ENCODE results near the gene PDXP. TPM values are rescaled to one million over a fixed set of nuclear protein-coding genes. Genes with fewer than 3 reads are reported as not detected.

The PDXP gene
- total RNA-seq, 1 experiment from 2014 or later, result 10.5 TPM

DNA sequence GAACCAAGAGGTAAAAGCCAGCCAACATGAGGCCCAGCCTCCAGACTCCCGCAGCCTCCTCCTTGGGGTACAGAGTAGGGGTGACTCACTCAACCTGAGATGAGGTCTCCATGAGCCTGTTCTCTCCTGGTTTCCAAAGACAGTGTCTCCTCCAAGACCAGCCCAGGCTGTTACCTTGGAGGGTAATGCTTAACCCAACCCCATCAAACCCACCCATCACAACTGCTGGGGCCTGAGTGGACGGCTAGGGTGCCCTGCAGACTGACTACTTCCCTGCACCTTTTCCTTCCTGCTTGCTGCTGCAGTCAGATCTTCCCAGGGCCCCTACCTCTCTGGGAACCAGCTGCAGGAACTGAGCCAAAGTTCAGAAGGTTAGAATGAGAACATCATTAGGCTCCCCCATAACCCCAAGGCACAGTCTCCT is 22.5 kb downstream of the PDXP start:
- intact Hi-C loops (cut with micrococcal nuclease), result loop anchor here (1.0 to 2.0 kb wide), 3 partner anchors 38 to 112 kb away; no protein-coding TSS in a partner anchor
- H3K36me3 Mint-ChIP-seq (ENCODE audit: insufficient read depth, unreplicated experiment), result peaks cover 31% of the 10 kb centered on the region
- TF ChIP-seq, protein P1, sequence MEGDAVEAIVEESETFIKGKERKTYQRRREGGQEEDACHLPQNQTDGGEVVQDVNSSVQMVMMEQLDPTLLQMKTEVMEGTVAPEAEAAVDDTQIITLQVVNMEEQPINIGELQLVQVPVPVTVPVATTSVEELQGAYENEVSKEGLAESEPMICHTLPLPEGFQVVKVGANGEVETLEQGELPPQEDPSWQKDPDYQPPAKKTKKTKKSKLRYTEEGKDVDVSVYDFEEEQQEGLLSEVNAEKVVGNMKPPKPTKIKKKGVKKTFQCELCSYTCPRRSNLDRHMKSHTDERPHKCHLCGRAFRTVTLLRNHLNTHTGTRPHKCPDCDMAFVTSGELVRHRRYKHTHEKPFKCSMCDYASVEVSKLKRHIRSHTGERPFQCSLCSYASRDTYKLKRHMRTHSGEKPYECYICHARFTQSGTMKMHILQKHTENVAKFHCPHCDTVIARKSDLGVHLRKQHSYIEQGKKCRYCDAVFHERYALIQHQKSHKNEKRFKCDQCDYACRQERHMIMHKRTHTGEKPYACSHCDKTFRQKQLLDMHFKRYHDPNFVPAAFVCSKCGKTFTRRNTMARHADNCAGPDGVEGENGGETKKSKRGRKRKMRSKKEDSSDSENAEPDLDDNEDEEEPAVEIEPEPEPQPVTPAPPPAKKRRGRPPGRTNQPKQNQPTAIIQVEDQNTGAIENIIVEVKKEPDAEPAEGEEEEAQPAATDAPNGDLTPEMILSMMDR (IDR thresholded peaks at IDR 0.05; ENCODE audit: unreplicated experiment), result no peak
- CTCF ChIA-PET, result interaction anchor here (0.6 to 9.1 kb wide), 14 partner anchors 9 to 95 kb away, joined by 3 to 113 read pairs (median 3); partner anchors contain the start of gene PDXP
- POLR2A ChIA-PET, result interaction anchor here (0.6 to 1.6 kb wide), 5 partner anchors 15 to 95 kb away, joined by 3 to 14 read pairs (median 4); partner anchors contain the start of gene PDXP
- DNase-seq (ENCODE audit: unreplicated experiment), result peak; percentile 36
- H3K9me3 Mint-ChIP-seq (ENCODE audit: unreplicated experiment), result no peaks in the 10 kb centered on the region
- no TSS peak for BruUV-seq (replicated peaks)
- H3K27ac Mint-ChIP-seq (ENCODE audit: low read depth, unreplicated experiment), result no peak overlapping the region
- no peak overlapping the region for H3K4me3 Mint-ChIP-seq (ENCODE audit: unreplicated experiment)
- no peaks in the 10 kb centered on the region for H3K27me3 Mint-ChIP-seq (ENCODE audit: insufficient read depth, unreplicated experiment)
- peaks cover 25% of the 10 kb centered on the region for H3K4me1 Mint-ChIP-seq (ENCODE audit: insufficient read depth, unreplicated experiment)

DNA sequence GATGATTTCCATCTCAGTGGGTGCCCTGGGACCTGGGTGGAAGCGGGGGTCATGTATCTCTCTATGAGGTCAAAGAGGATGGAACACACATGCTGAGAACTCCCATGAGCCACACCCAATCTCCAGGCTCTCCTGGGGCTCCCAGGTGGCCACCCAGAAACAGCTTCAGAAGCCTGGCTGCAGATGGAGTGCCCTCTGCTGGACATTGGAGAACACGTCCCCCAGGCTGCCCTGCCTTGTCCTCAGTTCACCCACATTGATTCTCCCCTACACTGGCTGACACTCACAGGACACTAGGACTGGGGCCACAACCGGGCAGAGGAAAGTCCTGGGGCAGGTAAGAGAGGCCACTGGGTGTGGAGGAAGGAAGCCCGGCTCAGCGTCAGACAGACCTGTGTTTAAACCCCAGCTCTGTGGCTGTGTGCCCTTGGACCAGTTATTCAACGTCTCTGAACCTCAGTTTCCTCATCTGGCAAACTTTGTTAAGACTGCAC is 23.1 kb downstream of the PDXP start:
- POLR2A ChIA-PET, result interaction anchor here (0.7 to 1.6 kb wide), 6 partner anchors 14 to 94 kb away, joined by 3 to 14 read pairs (median 4); partner anchors contain the start of gene PDXP
- peaks cover 22% of the 10 kb centered on the region for H3K4me1 Mint-ChIP-seq (ENCODE audit: insufficient read depth, unreplicated experiment)
- DNase-seq (ENCODE audit: unreplicated experiment), result peak; percentile 88
- no peak overlapping the region for H3K27ac Mint-ChIP-seq (ENCODE audit: low read depth, unreplicated experiment)
- no peak overlapping the region for H3K4me3 Mint-ChIP-seq (ENCODE audit: unreplicated experiment)
- H3K9me3 Mint-ChIP-seq (ENCODE audit: unreplicated experiment), result no peaks in the 10 kb centered on the region
- peaks cover 31% of the 10 kb centered on the region for H3K36me3 Mint-ChIP-seq (ENCODE audit: insufficient read depth, unreplicated experiment)
- TF ChIP-seq, protein P1 (IDR thresholded peaks at IDR 0.05; ENCODE audit: unreplicated experiment), result peak; percentile 91
- intact Hi-C loops (cut with micrococcal nuclease), result loop anchor here (1.0 to 2.0 kb wide), 3 partner anchors 38 to 111 kb away; no protein-coding TSS in a partner anchor
- H3K27me3 Mint-ChIP-seq (ENCODE audit: insufficient read depth, unreplicated experiment), result no peaks in the 10 kb centered on the region
- CTCF ChIA-PET, result interaction anchor here (0.6 to 9.1 kb wide), 17 partner anchors 10 to 107 kb away, joined by 3 to 113 read pairs (median 3); partner anchors contain the start of gene PDXP
- no TSS peak for BruUV-seq (replicated peaks)

DNA sequence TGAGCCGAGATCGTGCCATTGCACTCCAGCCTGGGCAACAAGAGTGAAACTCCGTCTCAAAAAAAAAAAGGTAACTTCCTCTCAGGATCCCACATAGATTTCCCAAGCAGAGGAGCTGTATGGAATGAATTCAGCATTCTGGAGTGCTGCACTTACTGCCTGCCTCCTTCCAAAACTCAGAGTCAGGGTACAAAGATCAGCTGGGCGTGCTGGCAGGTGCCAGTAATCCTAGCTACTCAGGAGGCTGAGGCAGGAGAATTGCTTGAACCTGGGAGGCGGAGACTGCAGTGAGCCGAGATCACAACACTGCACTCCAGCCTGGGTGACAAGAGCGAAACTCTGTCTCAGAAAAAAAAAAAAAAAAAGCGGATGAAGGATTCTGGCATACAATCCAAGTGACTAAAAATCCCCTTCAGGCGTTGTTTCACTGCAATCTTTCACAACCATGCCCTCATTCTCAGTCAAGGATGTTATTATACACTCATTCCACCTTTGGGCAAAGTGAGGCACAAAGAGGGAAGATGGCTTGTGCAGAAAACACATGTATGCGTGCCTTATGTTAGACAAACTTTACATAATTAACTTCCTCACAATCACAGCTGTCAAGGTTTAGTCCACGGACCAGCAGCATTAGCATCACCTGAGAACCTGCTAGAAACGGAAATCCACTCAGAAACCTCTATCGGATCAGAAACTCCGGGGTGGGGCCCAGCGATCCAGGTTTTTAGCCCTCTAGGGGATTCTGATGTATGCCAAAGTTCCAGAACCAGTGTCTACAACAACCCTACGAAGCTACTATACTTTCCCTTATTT is 26.5 kb downstream of the PDXP start:
- no peak overlapping the region for H3K27ac Mint-ChIP-seq (ENCODE audit: low read depth, unreplicated experiment)
- intact Hi-C loops (cut with micrococcal nuclease), result no loop called here
- H3K4me3 Mint-ChIP-seq (ENCODE audit: unreplicated experiment), result no peak overlapping the region
- H3K36me3 Mint-ChIP-seq (ENCODE audit: insufficient read depth, unreplicated experiment), result peaks cover 25% of the 10 kb centered on the region
- TF ChIP-seq, protein P1 (IDR thresholded peaks at IDR 0.05; ENCODE audit: unreplicated experiment), result no peak
- peaks cover 27% of the 10 kb centered on the region for H3K4me1 Mint-ChIP-seq (ENCODE audit: insufficient read depth, unreplicated experiment)
- no peaks in the 10 kb centered on the region for H3K9me3 Mint-ChIP-seq (ENCODE audit: unreplicated experiment)
- POLR2A ChIA-PET, result interaction anchor here (0.7 to 5.3 kb wide), 13 partner anchors 9 to 123 kb away, joined by 3 to 35 read pairs (median 7); partner anchors contain the start of genes GCAT, GGA1, LGALS1 and PDXP
- CTCF ChIA-PET, result interaction anchor here (0.6 to 9.1 kb wide), 6 partner anchors 9 to 195 kb away, joined by 3 to 113 read pairs (median 4); no protein-coding TSS in a partner anchor
- no TSS peak for BruUV-seq (replicated peaks)
- peak; percentile 76 for DNase-seq (ENCODE audit: unreplicated experiment)
- no peaks in the 10 kb centered on the region for H3K27me3 Mint-ChIP-seq (ENCODE audit: insufficient read depth, unreplicated experiment)
